Activated naive CD8-positive, alpha-beta T cell treated with anti-CD3 and anti-CD28 coated beads for 36 hours (primary cell): ENCODE results near the gene CD8A. TPM values are rescaled to one million over a fixed set of nuclear protein-coding genes. Genes with fewer than 3 reads are reported as not detected.

Experiments used
- DNase-seq: peaks from one replicate; pipeline ENCODE4 v3.0.0; 2021
- H3K27ac Mint-ChIP-seq: one replicate; pipeline ENCODE4 v1.8.0; 2022; ENCODE audit warnings: mild to moderate bottlenecking, moderate library complexity, mixed read lengths
- H3K27me3 Mint-ChIP-seq: one replicate; pipeline ENCODE4 v1.8.0; 2022; ENCODE audit warnings: mild to moderate bottlenecking, mixed read lengths
- H3K36me3 Mint-ChIP-seq: one replicate; pipeline ENCODE4 v1.8.0; 2021; ENCODE audit warnings: mild to moderate bottlenecking, mixed read lengths
- H3K4me1 Mint-ChIP-seq: one replicate; pipeline ENCODE4 v1.8.0; 2021; ENCODE audit warnings: mixed read lengths
- H3K4me3 Mint-ChIP-seq: one replicate; pipeline ENCODE4 v1.8.0; 2022; ENCODE audit warnings: mild to moderate bottlenecking, moderate library complexity, mixed read lengths
- H3K9me3 Mint-ChIP-seq: one replicate; pipeline ENCODE4 v1.8.0; 2022; ENCODE audit warnings: mixed read lengths
- total RNA-seq, 2 experiments: library from RNA; stranded (reverse); gene quantifications; one replicate each; pipeline ENCODE4 v1.2.3, GENCODE V29; 2021

CD8A gene
- total RNA-seq, 2 experiments from 2014 or later: 356 to 357 TPM

DNA sequence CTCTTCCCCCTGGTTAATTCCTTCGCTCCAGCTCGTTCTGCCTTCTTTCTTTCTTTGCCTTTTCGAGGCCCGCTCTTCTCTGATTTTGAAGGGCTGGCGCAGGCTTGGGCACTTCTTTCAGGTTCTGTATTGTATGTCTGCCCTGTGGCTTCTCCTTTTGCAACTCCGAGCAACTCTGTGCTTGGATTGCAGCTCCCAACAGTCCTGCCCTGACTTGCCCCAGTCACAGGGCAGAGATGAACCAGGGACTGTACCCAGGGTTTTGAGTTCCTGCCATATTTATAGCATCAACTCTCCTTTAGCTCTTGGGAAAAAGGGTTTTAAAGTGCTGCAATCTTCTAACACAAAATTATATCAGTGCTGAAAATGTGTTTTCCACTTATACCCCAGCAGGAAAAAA lies 31.1 kb upstream of the CD8A start:
- Mint-ChIP-seq H3K27ac (peak overlapping the region; percentile 98), H3K4me3 (peak overlapping the region; percentile 87), H3K9me3 (peaks cover 6% of the 10 kb centered on the region), H3K4me1 (peaks cover 75% of the 10 kb centered on the region), H3K36me3 (peaks cover 33% of the 10 kb centered on the region), H3K27me3 (no peaks in the 10 kb centered on the region)
- DNase-seq: no peak

DNA sequence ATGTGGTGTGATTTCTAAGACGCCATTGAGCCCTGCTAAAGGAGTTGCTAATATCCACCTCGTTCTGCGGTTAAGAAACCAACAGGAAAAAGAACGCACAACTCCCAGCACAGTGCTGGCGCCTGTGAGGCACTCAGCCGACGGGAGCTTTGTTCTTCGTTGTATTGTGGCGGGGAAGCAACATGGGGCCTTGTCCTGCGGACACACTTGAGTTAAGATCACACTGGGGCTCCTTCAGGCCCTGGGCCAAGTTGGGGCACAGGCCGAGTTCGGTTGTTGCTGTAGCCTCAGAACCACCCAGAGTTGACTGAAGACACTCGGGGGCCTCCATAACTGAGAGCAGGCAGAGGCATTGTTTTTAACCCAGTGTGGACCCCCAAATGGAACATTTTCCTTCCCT lies 30.6 kb upstream of the CD8A start:
- Mint-ChIP-seq H3K36me3 (peaks cover 38% of the 10 kb centered on the region), H3K9me3 (peaks cover 6% of the 10 kb centered on the region), H3K4me1 (peaks cover 75% of the 10 kb centered on the region), H3K27ac (peak overlapping the region; percentile 98), H3K4me3 (peak overlapping the region; percentile 87), H3K27me3 (no peaks in the 10 kb centered on the region)
- DNase-seq: peak; percentile 56

DNA sequence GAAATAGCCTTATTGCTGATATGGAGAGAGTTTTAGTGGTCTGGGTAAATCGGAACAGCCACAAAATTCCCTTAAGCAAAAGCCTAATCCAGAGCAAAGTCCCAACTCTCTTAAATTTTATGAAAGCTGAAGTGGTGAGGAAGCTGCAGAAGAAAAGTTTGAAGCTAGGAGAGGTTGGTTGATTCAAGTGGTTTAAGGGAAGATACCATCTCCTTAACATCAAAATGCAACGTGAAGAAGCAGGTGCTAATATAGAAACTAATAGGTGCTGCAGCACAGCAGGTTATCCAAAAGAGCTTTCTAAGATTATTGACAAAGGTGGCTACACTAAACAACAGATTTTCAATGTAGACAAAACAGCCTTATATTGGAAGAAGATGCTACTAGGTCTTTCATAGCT lies 28.2 kb upstream of the CD8A start:
- Mint-ChIP-seq H3K9me3 (peaks cover 10% of the 10 kb centered on the region), H3K36me3 (peaks cover 59% of the 10 kb centered on the region), H3K4me3 (peak overlapping the region; percentile 54), H3K27me3 (no peaks in the 10 kb centered on the region), H3K27ac (peak overlapping the region; percentile 98), H3K4me1 (peaks cover 79% of the 10 kb centered on the region)
- DNase-seq: no peak

DNA sequence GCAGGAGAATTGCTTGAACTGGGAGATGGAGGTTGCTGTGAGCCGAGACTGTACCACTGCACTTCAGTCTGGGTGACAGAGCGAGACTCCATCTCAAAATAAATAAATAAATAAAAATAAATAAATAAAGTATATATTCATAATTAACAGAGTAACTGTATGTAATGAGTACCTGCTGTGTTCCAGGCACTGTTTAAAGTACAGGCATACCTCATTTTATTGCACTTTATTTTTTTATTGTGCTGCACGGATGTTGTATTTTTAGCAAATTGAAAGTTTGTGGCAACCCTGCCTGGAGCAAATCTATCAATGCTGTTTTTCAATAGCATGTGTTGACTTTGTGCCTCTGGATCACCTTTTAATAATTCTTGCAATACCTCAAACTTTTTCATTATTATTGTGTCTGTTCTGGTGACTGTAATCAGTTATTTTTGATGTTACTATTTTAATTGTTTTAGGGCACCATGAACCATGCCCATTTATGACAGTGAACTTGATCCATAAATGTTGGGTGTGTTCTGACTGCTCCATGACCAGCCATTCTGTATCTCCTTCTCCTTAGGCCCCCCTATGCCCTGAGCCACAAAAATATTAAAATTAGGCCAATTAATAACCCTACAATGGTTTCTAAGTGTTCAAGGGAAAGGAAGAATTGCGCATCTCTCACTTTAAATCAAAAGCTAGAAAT lies 27.5 kb upstream of the CD8A start:
- no peak for DNase-seq
- Mint-ChIP-seq H3K4me1 (peaks cover 80% of the 10 kb centered on the region), H3K27me3 (no peaks in the 10 kb centered on the region), H3K27ac (peak overlapping the region; percentile 98), H3K4me3 (peak overlapping the region; percentile 54), H3K9me3 (peaks cover 10% of the 10 kb centered on the region), H3K36me3 (peaks cover 66% of the 10 kb centered on the region)

DNA sequence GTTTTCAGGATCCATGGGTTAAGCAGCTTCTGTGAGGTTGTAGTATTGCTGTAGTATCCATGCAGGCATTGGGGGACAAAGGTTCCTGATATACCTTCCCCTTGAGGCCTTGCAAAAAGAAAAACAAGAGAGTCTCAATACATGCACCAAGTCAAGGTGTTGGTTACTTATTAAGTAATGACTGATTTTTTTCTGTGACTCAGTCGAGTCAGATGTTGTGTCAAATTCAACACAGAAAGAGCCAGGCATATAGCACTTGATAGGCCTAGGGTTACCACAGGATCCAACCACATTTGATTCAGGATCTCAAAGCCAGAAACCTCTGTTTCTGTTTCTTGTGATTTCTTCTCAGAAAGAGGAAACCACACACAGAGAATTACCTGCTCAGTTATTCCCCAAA lies 24.9 kb upstream of the CD8A start:
- Mint-ChIP-seq H3K27me3 (no peaks in the 10 kb centered on the region), H3K9me3 (peaks cover 19% of the 10 kb centered on the region), H3K4me3 (peak overlapping the region; percentile 70), H3K4me1 (peaks cover 77% of the 10 kb centered on the region), H3K27ac (peak overlapping the region; percentile 95), H3K36me3 (peaks cover 81% of the 10 kb centered on the region)
- no peak for DNase-seq

DNA sequence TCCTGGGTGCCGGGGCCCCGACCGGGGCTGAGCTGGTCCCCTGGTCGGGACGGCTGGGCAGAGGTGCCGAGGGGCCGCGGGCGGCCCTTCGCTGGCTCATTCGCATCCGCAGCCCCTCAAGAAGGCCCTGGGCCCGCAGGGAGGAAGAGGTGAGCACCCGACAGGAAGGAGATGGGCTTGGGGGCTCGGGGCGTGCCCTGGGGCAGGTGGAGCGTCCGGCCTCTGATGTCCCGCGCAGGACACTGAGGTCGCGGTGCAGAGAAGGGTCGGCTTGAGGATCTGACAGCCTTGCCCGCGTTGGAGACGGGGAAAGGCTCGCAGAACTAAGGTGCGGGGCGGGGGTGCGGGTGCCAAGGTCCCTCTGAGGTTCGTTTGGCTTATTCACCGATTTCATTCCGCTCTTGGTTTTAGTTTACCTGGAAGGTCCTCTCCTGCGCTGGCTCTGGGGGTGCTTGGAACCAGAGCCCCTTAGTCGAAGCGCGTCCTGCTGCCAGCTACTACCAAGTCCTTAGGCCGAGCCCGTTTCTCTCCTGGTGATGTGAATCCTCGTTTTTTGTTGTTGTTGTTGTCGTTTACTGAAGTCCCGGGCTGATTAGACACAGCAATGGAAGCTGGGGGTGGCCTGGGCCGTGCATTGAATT lies 18.9 kb upstream of the CD8A start:
- Mint-ChIP-seq H3K27me3 (no peaks in the 10 kb centered on the region), H3K27ac (peak overlapping the region; percentile 89), H3K9me3 (peaks cover 9% of the 10 kb centered on the region), H3K4me3 (peak overlapping the region; percentile 92), H3K4me1 (peaks cover 58% of the 10 kb centered on the region), H3K36me3 (peaks cover 53% of the 10 kb centered on the region)
- DNase-seq: peak; percentile 61

DNA sequence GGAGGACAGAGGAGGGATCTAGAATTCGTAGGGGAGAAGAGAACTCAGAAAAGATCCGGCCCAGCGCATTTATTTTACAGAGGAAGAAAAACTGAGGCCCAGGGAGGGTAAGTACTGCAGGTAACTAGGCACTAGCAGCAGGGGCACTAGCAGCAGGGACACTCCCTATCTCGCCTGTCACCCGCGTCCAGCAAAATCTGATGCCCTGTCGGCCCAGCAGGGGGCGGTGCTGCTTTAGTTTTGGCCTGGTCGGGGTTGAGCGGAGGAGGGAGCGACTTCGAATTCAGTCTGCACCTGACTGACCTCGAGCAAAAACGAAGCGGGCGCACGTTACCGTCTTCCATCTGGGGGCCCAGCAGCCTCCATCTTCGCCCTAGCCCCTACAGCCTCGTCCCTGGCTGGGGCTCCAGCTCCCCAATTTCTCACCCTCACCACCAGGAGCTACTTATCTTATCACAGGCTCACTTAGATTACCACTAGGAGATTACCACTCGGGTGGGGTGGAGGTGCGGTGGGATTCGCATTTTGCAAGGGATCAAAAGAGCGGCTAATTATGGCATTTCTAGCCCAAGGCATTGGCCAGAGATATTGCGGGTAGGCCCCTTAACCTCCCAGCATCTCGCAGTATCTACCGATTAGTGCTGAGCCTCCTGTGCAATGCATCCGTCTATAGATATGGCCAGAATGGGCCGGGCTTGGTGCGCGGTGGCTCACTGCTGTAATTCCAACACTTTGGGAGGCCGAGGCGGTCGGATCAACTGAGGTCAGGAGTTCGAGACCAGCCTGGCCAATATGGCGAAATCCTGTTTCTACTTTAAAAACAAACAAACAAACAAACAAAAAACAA lies 17.8 kb upstream of the CD8A start:
- peak; percentile 98 for DNase-seq
- Mint-ChIP-seq H3K4me3 (peak overlapping the region; percentile 92), H3K4me1 (peaks cover 57% of the 10 kb centered on the region), H3K27me3 (no peaks in the 10 kb centered on the region), H3K27ac (peak overlapping the region; percentile 89), H3K9me3 (peaks cover 9% of the 10 kb centered on the region), H3K36me3 (peaks cover 45% of the 10 kb centered on the region)

DNA sequence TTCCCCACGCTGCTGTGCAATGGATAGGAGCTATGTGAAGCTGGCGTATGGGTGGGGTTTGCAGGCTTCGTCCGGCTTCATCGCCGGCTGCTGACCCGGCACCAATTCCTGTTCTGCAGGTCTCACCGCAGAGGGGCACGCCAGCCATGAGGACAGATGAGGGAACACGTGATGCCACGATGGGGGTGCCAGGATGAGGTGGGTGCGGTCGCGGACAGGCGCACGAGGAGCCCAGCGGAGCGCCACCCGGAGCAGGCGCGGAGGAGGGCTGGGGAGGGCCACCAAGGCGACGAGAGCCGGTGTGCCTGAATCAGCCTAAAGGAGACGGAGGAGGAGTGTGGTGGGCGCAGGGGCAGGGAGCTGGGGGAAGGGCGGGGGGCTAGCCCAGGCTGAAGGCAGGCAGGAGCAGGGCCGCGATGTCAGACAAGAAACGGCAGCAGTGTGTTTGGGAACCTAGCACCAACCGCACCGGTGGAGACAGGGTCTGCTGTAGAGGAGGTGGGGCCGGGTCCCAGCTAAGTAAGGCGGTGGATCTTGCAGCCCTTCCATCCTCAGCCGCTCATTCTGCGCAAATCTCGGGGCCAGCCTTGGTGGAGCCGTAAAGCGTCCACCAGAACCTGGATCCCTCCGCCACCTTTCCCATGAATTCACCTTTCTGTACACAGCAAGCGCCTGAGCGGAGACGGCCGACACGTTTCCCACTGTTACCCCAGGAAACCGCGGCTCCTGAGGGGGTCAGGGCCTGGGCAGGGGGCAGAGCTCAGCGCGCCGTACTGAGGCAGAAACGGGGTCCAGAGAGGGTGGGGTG lies 17.0 kb upstream of the CD8A start:
- Mint-ChIP-seq H3K27ac (peak overlapping the region; percentile 89), H3K36me3 (peaks cover 38% of the 10 kb centered on the region), H3K9me3 (peaks cover 5% of the 10 kb centered on the region), H3K4me1 (peaks cover 51% of the 10 kb centered on the region), H3K27me3 (no peaks in the 10 kb centered on the region), H3K4me3 (peak overlapping the region; percentile 92)
- DNase-seq: peak; percentile 87

DNA sequence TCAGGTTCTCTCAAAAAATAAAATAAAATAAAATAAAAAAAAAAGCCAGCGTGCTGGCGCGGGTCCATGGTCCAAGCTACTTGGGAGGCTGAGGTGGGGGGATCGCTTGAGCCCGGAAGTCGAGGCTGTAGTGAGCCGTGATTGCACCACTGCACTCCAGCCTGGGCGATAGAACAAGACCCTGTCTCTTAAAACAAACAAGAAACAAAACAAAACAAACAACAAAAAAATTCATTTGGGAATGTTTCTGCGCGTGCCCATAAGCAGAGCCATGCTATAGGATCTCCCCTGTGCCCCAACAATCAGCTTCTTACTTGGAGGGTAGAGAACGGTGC lies 16.4 kb upstream of the CD8A start:
- peak overlapping the region; percentile 89 for H3K27ac Mint-ChIP-seq
- DNase-seq: no peak
- peaks cover 32% of the 10 kb centered on the region for H3K36me3 Mint-ChIP-seq
- H3K9me3 Mint-ChIP-seq: peaks cover 3% of the 10 kb centered on the region
- H3K4me3 Mint-ChIP-seq: peak overlapping the region; percentile 92
- H3K27me3 Mint-ChIP-seq: no peaks in the 10 kb centered on the region
- peaks cover 45% of the 10 kb centered on the region for H3K4me1 Mint-ChIP-seq

DNA sequence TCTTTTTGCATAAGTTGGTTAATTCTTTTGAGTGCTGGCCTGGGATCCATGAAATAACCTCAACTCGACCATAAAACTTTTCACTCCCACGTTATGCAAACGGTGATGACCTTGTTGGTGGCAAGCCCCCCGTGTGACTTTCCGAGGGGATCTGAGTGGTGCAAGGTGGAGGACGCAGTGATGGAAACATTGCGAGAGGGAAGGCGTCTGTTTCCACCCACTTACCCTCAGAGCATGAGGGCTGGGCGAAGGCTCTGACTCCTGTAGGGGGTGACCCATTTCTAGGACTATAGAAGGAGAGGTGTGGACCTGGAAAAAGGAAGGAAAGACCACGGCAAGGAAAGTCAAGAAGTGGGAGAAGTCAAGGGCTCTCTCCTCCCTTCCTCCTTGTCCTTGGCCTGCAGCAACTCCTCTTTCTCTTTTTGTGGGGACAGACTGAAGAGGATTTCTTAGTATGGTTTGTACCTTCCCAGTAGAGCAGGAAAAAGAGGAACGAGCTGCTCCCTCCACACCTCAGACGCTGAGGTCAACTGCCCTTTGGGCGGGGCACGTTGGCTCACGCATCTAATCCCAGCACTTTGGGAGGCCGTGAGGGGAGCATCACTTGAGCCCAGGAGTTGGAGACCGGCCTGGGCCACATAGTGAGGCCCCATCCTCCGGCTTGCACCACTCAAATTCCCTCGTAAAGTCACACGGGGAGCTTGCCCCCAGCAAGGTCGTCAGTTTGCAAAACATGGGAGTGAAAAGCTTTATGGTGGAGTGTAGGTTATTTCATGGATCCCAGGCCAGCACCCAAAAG lies 15.5 kb upstream of the CD8A start:
- H3K27me3 Mint-ChIP-seq: no peaks in the 10 kb centered on the region
- peaks cover 1% of the 10 kb centered on the region for H3K9me3 Mint-ChIP-seq
- H3K27ac Mint-ChIP-seq: peak overlapping the region; percentile 89
- H3K4me3 Mint-ChIP-seq: peak overlapping the region; percentile 92
- peaks cover 26% of the 10 kb centered on the region for H3K36me3 Mint-ChIP-seq
- peak; percentile 73 for DNase-seq
- H3K4me1 Mint-ChIP-seq: peaks cover 37% of the 10 kb centered on the region

DNA sequence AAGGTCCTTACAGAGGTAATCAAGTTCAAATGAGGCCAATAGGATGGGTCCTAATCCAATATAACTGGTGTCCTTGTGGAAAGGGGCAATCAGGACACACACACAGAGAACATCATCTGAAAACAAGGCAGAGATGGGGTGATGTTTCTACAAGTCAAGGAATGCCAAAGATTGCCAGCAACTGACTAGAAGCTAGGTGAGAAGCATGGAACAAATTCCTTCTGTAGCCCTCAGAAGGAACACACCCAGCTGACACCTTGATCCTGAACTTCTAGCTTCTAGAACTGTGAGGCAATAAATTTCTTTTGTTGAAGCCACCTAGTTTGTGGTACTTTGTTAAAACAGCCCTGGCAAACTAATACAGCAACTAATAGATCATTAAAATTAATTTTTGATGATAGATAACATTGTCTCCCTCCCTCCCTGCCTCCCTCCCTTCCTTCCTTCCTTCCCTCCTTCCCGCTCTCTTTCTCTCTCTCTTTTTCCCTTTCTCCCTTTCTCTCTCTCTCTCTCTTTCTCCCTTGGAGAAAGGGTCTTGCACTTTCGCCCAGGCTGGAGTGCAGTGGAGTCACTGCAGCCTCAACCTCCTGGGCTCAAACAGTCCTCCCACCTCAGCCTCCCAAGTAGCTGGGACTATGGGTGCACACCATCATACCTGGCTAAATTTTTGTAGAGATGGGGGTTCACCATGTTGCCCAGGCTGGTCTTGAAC lies 10.3 kb upstream of the CD8A start:
- H3K9me3 Mint-ChIP-seq: peaks cover 15% of the 10 kb centered on the region
- H3K4me1 Mint-ChIP-seq: peaks cover 22% of the 10 kb centered on the region
- peaks cover 45% of the 10 kb centered on the region for H3K36me3 Mint-ChIP-seq
- no peaks in the 10 kb centered on the region for H3K27me3 Mint-ChIP-seq
- H3K27ac Mint-ChIP-seq: no peak overlapping the region
- H3K4me3 Mint-ChIP-seq: no peak overlapping the region
- DNase-seq: no peak

DNA sequence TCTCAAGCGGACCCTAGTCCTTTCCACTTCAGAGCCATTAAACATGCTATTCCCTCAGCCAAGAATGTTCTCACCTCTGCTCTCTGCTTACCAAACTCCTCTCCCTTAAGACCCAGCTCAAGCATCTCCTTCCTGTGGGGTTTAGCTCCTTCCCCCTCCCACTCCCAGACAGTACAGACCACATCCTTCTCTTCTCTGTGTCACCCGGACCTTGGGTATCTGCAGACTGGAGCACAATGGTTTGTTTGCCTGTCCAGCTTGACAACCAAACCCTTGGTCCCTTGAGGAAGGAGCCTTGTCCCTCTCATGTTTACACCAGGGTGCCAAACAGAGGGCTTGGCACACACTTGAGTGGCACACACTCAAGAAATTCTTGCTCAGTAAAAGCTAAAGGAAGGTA lies 4.1 kb upstream of the CD8A start:
- Mint-ChIP-seq H3K4me3 (peak overlapping the region; percentile 67), H3K27ac (peak overlapping the region; percentile 83), H3K4me1 (peaks cover 38% of the 10 kb centered on the region), H3K36me3 (peaks cover 55% of the 10 kb centered on the region), H3K27me3 (no peaks in the 10 kb centered on the region), H3K9me3 (peaks cover 25% of the 10 kb centered on the region)
- DNase-seq: peak; percentile 19

DNA sequence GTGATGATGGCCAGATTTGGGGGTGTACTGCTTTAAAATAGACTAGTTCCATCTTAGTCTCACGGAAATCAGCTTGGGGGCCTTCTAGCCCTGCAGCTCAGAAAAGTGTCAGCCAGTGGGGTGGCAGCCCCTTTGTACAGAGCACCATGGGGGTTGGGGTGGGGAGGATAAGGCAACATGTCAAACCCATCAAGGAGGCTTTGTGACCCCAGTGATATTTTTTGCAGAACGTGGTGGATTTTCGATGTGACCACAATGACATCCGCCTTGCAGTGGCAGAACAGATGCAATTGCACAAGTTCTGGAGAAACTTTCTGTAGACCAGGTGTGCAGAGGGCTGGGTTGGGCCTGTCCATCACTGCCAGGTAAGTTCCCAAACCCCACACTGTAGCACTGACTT lies 3.0 kb upstream of the CD8A start:
- Mint-ChIP-seq H3K36me3 (peaks cover 55% of the 10 kb centered on the region), H3K4me3 (peak overlapping the region; percentile 68), H3K4me1 (peaks cover 38% of the 10 kb centered on the region), H3K27ac (peak overlapping the region; percentile 83), H3K27me3 (no peaks in the 10 kb centered on the region), H3K9me3 (peaks cover 25% of the 10 kb centered on the region)
- peak; percentile 34 for DNase-seq
